ENCODE data around the gene PPP1R15B. TPM values are rescaled to one million over a fixed set of nuclear protein-coding genes. Genes with fewer than 3 reads are reported as not detected.

PPP1R15B gene
- 34.6 and 37.5 TPM in 2 replicates for total RNA-seq

- peak; percentile 91 for DNase-seq (ENCODE audit: low read depth, low spot score)
These were observed at the start of gene PPP1R15B for GRCh38 chr1:204411451-204412204. Gene PPP1R15B, minus strand, starts transcription at chr1:204411817. Its CDS starts 406 bp downstream, at chr1:204411411.

- no peak for DNase-seq (ENCODE audit: low read depth, low spot score)
These were observed 48.7 kb upstream of the PPP1R15B start for GRCh38 chr1:204460346-204460745.

GRCh38 chr1:204459706-204460105, 48.1 kb upstream of the PPP1R15B start:
- DNase-seq (ENCODE audit: low read depth, low spot score) = no peak

GRCh38 chr1:204457666-204458065, 46.0 kb upstream of the PPP1R15B start:
- no peak for DNase-seq (ENCODE audit: low read depth, low spot score)

GRCh38 chr1:204456826-204457442, 45.3 kb upstream of the PPP1R15B start:
- DNase-seq (ENCODE audit: low read depth, low spot score) = no peak

- DNase-seq (ENCODE audit: low read depth, low spot score) = no peak
These were observed 44.2 kb upstream of the PPP1R15B start for GRCh38 chr1:204455831-204456145.

GRCh38 chr1:204455063-204455830, 43.6 kb upstream of the PPP1R15B start:
- DNase-seq (ENCODE audit: low read depth, low spot score) = no peak

GRCh38 chr1:204454476-204454875, 42.9 kb upstream of the PPP1R15B start:
- DNase-seq (ENCODE audit: low read depth, low spot score) = no peak

GRCh38 chr1:204453141-204453772, 41.6 kb upstream of the PPP1R15B start:
- DNase-seq (ENCODE audit: low read depth, low spot score) = no peak

GRCh38 chr1:204451352-204452124, 39.9 kb upstream of the PPP1R15B start:
- DNase-seq (ENCODE audit: low read depth, low spot score) = no peak

GRCh38 chr1:204450461-204451257, 39.0 kb upstream of the PPP1R15B start:
- no peak for DNase-seq (ENCODE audit: low read depth, low spot score)

- DNase-seq (ENCODE audit: low read depth, low spot score) = no peak
These were observed 38.2 kb upstream of the PPP1R15B start for GRCh38 chr1:204449678-204450280.

- DNase-seq (ENCODE audit: low read depth, low spot score) = no peak
These were observed 37.5 kb upstream of the PPP1R15B start for GRCh38 chr1:204448991-204449677.

GRCh38 chr1:204448344-204448964, 36.8 kb upstream of the PPP1R15B start:
- DNase-seq (ENCODE audit: low read depth, low spot score) = no peak

GRCh38 chr1:204447736-204448135, 36.1 kb upstream of the PPP1R15B start:
- DNase-seq (ENCODE audit: low read depth, low spot score) = no peak

- no peak for DNase-seq (ENCODE audit: low read depth, low spot score)
These were observed 35.6 kb upstream of the PPP1R15B start for GRCh38 chr1:204447190-204447589.

GRCh38 chr1:204446413-204447111, 34.9 kb upstream of the PPP1R15B start:
- no peak for DNase-seq (ENCODE audit: low read depth, low spot score)

GRCh38 chr1:204445860-204446412, 34.3 kb upstream of the PPP1R15B start:
- DNase-seq (ENCODE audit: low read depth, low spot score) = no peak

Measured in pulmonary artery endothelial cell (primary cell).